HG03558 (cell line): ENCODE results near the gene ABCC5.
"Not testable (repeated sequence)": the region's sequence is repeated elsewhere in the genome, so short reads cannot be mapped to it uniquely, and the experiment has no call there.

Source experiments
- ATAC-seq: cut with Tn5 transposase; IDR thresholded peaks from one replicate; pipeline ENCODE4 v1.9.1; 2021; ENCODE audit warnings: moderate number of reproducible peaks; ENCODE audit not compliant: unreplicated experiment; ENCODE audit errors: extremely low read depth

ABCC5 gene

GRCh38 chr3:183904833-183905780, 112.6 kb downstream of the ABCC5 start:
- no peak for ATAC-seq

- no peak for ATAC-seq
Measured at GRCh38 chr3:183898028-183898431, 119.7 kb downstream of the ABCC5 start.

GRCh38 chr3:183897606-183898005, 120.1 kb downstream of the ABCC5 start:
- no peak for ATAC-seq

GRCh38 chr3:183896610-183897009, 121.1 kb downstream of the ABCC5 start:
- no peak for ATAC-seq

GRCh38 chr3:183896184-183896583, 121.5 kb downstream of the ABCC5 start:
- no peak for ATAC-seq

- no peak for ATAC-seq
Measured at GRCh38 chr3:183895774-183896173, 121.9 kb downstream of the ABCC5 start.

GRCh38 chr3:183895296-183895695, 122.4 kb downstream of the ABCC5 start:
- no peak for ATAC-seq

GRCh38 chr3:183892610-183893214, 125.0 kb downstream of the ABCC5 start:
- no peak for ATAC-seq

GRCh38 chr3:183885766-183886165, 131.9 kb downstream of the ABCC5 start:
- no peak for ATAC-seq

GRCh38 chr3:183884427-183885296, 133.0 kb downstream of the ABCC5 start, which contains the start of gene PARL:
PARL (minus strand) TSS chr3:183884880; CDS start chr3:183884846, 34 bp downstream.
- peak; percentile 95 for ATAC-seq

GRCh38 chr3:183884097-183884426, 133.6 kb downstream of the ABCC5 start:
- ATAC-seq: no peak

- no peak for ATAC-seq
Measured at GRCh38 chr3:183883291-183884096, 134.2 kb downstream of the ABCC5 start.

- no peak for ATAC-seq
Measured at GRCh38 chr3:183880121-183880520, 137.6 kb downstream of the ABCC5 start.

- ATAC-seq: no peak
Measured at GRCh38 chr3:183879243-183879642, 138.4 kb downstream of the ABCC5 start.

- ATAC-seq: no peak
Measured at GRCh38 chr3:183878071-183878470, 139.6 kb downstream of the ABCC5 start.

- not testable (repeated sequence) for ATAC-seq
Measured at GRCh38 chr3:183877227-183877626, 140.5 kb downstream of the ABCC5 start.

GRCh38 chr3:183875411-183875810, 142.3 kb downstream of the ABCC5 start:
- no peak for ATAC-seq

- ATAC-seq: no peak
Measured at GRCh38 chr3:183873914-183874313, 143.8 kb downstream of the ABCC5 start.

GRCh38 chr3:183871541-183871940, 146.1 kb downstream of the ABCC5 start:
- no peak for ATAC-seq

GRCh38 chr3:183870563-183870962, 147.1 kb downstream of the ABCC5 start:
- ATAC-seq: no peak
